GM12864 (cell line): Measurements from ENCODE around the gene ADCYAP1R1.

Experiments used
- DNase-seq: peaks from one replicate; pipeline ENCODE4 v3.0.0-alpha.2; 2011; ENCODE audit warnings: low read depth
- H3K4me3 ChIP-seq: 2 replicates; pipeline ENCODE4 v1.5.1; 2011; ENCODE audit warnings: mild to moderate bottlenecking, low read depth, low read length, control low read depth
- TF ChIP-seq, protein P1 (sequence below): IDR thresholded peaks from 2 replicates; pipeline ENCODE4 v1.5.1; 2011; ENCODE audit warnings: low read depth, mild to moderate bottlenecking, moderate library complexity, low read length, control low read depth, inconsistent platforms; ENCODE audit errors: missing control alignments

The ADCYAP1R1 gene

DNA sequence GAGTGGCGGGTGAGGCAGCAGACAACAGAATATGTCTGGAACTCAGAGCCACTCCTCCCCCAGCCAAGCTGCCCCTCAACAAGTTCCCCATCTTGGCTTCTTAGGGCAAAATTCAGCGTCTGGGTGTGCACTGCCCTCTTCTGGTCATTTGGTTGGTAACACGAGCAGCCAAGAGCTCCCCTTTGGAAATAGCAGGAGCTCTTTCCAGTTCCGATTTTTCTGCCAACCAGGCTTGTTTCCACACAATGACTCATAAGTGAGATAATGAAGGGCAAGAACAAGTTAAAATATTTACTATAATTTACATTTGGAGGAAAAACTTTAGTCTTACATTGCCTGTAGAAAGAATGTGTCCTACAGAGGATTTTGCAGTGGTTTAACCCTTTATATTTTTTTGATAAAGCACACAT, 70.5 kb downstream of the ADCYAP1R1 start:
- no peak overlapping the region for H3K4me3 ChIP-seq
- TF ChIP-seq, protein P1, sequence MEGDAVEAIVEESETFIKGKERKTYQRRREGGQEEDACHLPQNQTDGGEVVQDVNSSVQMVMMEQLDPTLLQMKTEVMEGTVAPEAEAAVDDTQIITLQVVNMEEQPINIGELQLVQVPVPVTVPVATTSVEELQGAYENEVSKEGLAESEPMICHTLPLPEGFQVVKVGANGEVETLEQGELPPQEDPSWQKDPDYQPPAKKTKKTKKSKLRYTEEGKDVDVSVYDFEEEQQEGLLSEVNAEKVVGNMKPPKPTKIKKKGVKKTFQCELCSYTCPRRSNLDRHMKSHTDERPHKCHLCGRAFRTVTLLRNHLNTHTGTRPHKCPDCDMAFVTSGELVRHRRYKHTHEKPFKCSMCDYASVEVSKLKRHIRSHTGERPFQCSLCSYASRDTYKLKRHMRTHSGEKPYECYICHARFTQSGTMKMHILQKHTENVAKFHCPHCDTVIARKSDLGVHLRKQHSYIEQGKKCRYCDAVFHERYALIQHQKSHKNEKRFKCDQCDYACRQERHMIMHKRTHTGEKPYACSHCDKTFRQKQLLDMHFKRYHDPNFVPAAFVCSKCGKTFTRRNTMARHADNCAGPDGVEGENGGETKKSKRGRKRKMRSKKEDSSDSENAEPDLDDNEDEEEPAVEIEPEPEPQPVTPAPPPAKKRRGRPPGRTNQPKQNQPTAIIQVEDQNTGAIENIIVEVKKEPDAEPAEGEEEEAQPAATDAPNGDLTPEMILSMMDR, result peak; percentile 80
- DNase-seq, result peak; percentile 15

DNA sequence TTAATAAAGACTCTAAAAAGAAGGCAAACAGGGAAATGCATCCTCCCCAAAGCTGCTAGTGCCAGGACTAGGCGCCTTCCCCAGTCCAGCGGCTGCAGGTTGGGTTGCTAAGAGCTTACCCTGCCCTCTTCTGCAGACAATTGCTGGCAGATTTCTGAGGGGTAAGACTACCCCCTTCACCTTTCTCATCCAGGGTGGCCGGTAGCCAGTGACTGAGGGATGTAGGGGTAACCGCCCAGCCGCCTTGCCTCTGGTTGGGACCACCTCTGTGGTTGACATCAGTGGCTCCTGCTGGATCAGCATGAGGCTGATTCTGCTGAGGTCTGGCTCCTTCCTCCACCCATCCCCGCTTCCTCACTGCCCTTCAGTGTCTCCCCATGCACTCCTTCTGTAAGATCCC, 71.2 kb downstream of the ADCYAP1R1 start:
- DNase-seq, result no peak
- H3K4me3 ChIP-seq, result no peak overlapping the region
- TF ChIP-seq, protein P1, result no peak

DNA sequence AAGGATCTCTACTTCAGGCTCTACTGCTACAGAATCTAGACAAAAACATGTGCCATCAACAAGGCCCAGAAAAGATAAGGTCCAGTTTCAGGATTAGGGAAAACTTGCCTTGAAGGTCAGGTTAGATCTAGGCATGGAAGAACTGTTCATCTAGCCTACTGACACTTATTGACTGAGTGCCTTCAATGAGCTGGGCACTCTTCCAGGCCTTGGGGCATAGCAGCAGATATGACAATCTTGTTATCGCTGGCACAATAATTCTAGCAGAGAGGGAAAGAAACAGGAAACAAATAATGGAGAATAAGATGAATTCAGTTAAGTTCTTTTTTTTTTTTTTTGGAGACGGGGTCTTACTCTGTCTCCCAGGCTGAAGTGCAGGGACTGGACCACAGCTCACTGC, 71.6 kb downstream of the ADCYAP1R1 start:
- DNase-seq, result no peak
- H3K4me3 ChIP-seq, result no peak overlapping the region
- TF ChIP-seq, protein P1, result no peak

DNA sequence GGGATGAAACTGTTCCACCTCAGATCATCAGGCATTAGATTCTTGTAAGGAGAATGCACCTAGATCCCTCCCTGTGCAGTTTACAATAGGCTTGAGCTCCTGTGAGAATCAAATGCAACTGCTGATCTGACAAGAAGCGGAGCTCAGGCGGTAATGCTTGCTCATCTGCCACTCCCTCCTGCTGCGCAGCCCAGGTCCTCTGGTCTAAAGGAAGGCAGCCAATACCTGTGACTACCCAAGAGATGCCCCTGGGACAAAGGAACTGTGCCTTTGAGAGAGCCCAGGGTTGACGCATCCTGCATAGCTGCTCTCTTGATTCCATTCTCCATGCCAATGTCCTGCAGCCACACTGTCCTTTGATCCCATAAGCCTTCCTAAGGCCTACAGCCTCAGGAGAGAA, 73.1 kb downstream of the ADCYAP1R1 start:
- TF ChIP-seq, protein P1, result no peak
- no peak overlapping the region for H3K4me3 ChIP-seq
- DNase-seq, result no peak

DNA sequence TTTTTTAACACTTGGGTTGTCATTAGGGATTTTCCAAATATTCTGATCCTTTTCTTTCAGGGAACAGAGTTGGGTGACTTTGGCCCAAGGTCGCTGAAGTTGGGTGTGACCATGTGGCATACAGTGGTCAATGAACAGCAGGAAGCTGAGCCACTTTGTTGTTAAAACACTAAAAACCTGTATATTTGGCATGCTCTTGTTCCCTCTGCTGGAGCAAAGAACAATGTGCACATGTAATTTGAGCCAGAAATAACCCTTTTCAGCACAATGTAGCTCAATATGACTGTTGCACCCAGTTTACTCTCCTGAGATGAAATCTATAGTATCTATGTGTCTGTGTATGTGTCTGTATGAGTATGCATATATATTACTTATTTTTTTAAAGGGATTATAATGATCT, 74.9 kb downstream of the ADCYAP1R1 start:
- no peak for DNase-seq
- no peak overlapping the region for H3K4me3 ChIP-seq
- TF ChIP-seq, protein P1, result no peak

DNA sequence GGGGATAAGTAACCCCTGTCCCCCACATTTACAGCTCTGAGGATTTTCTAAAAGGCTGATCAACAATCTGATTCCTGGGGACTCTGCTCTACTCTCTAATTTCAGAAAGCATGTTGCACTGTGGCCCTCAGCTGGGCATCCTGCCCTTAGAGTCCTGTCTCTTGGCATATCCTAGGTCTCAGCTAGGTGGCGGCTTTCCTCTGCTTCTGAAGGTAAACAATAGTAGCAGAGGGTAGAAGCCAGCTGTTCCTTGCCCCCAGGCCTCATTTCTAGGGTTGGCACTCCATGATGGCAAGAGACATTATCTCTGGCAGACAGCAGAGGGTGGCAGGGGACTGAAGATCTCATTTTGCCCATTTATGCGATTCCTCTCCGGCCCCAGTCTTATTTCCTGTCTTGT, 77.0 kb downstream of the ADCYAP1R1 start:
- TF ChIP-seq, protein P1, result peak; percentile 8
- no peak for DNase-seq
- H3K4me3 ChIP-seq, result no peak overlapping the region

DNA sequence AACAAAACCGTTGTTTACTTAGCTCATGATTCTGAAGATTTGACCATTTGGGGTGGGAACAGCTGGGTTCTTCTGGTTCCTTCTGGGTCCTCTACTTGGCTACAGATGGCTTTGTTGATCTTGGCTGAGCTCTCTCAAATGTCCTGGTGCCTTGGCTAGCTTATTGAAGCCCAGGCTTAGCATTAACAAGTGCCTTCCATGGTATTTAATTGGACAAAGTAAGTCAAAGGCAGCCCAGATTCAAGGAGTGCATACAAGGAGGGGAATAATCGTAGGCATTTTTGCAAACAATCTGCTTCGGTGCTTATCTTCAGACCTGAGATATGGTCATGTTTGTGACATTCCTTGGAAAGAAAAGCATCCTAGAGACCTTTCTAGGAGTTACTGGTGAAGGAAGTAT, 81.4 kb downstream of the ADCYAP1R1 start:
- TF ChIP-seq, protein P1, result no peak
- no peak for DNase-seq

More for the DNA sequence above, 81.4 kb downstream of the ADCYAP1R1 start:
- H3K4me3 ChIP-seq, result no peak overlapping the region
